ENCODE results near the gene DPYSL5.

Gene DPYSL5

GRCh38 chr2:26988058-26988860, 140.3 kb downstream of the DPYSL5 start:
- no peak for DNase-seq

GRCh38 chr2:26989156-26989555, 141.2 kb downstream of the DPYSL5 start:
- no peak for DNase-seq

- no peak for DNase-seq
Observed at GRCh38 chr2:26991717-26992116, 143.8 kb downstream of the DPYSL5 start.

GRCh38 chr2:26993768-26994167, 145.8 kb downstream of the DPYSL5 start:
- no peak for DNase-seq

GRCh38 chr2:26994983-26995382, 147.1 kb downstream of the DPYSL5 start:
- no peak for DNase-seq

- DNase-seq = no peak
Observed at GRCh38 chr2:26997394-26997793, 149.5 kb downstream of the DPYSL5 start.

- DNase-seq = no peak
Observed at GRCh38 chr2:26998323-26998722, 150.4 kb downstream of the DPYSL5 start.

Data from nucleus accumbens (tissue), 56 donors.